Measurements from ENCODE around the gene ANAPC16.

GRCh38 chr10:72260976-72261783 is 45.4 kb downstream of the ANAPC16 start:
- no peak for TF ChIP-seq CTCF (IDR thresholded peaks at IDR 0.05; ENCODE audit: insufficient read depth, low read length)
- no peak for TF ChIP-seq GABPA (IDR thresholded peaks at IDR 0.05; ENCODE audit: low read depth)
- TF ChIP-seq REST (IDR thresholded peaks at IDR 0.05; ENCODE audit: insufficient replicate concordance, low read depth) = no peak
- TF ChIP-seq POLR2AphosphoS5 (IDR thresholded peaks at IDR 0.05; ENCODE audit: low read depth) = peak; percentile 37; the same call in 1 of the 2 replicates
- TF ChIP-seq SPI1 (IDR thresholded peaks at IDR 0.05; ENCODE audit: borderline replicate concordance, low read depth) = no peak

Data from HL-60 (cell line).